Measurements from ENCODE around the gene ARHGAP26. TPM values are rescaled to one million over a fixed set of nuclear protein-coding genes. Genes with fewer than 3 reads are reported as not detected.
"Not testable (repeated sequence)": the region's sequence is repeated elsewhere in the genome, so short reads cannot be mapped to it uniquely, and the experiment has no call there.

ARHGAP26 gene
- total RNA-seq, 1 donor, result 1.7 TPM

DNA sequence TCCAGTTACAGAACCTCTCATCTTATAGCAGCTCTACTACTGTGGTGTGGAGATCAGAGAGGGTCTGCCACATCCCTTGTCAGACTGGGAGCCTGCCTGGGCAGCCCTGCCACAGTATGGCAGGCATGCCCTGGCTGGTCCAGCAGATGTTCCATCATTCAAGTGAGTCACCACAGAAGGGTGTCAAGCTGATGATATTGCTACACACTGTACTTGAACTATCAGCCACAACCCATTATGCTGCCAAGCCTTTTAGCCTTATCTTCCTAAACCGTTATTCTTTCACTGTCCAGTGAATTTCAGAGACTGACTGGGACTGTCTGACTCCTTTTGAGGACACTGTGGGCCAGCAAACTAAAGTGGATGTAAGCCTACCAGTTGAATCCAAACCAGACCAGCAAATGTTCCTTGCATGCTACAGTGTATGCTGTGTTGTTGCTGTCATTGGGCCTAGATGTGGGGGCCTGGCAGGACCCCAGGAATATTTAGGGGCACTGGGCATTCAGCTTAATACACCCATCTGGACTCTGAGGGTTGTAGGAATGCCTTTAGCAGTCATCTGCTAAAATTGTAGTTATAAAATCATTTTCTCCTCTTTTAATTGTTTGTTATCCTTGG is 430.7 kb downstream of the ARHGAP26 start:
- TF ChIP-seq, protein P1, sequence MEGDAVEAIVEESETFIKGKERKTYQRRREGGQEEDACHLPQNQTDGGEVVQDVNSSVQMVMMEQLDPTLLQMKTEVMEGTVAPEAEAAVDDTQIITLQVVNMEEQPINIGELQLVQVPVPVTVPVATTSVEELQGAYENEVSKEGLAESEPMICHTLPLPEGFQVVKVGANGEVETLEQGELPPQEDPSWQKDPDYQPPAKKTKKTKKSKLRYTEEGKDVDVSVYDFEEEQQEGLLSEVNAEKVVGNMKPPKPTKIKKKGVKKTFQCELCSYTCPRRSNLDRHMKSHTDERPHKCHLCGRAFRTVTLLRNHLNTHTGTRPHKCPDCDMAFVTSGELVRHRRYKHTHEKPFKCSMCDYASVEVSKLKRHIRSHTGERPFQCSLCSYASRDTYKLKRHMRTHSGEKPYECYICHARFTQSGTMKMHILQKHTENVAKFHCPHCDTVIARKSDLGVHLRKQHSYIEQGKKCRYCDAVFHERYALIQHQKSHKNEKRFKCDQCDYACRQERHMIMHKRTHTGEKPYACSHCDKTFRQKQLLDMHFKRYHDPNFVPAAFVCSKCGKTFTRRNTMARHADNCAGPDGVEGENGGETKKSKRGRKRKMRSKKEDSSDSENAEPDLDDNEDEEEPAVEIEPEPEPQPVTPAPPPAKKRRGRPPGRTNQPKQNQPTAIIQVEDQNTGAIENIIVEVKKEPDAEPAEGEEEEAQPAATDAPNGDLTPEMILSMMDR (IDR thresholded peaks at IDR 0.05; ENCODE audit: insufficient read depth, low read depth, low read length), result no peak
- DNase-seq (ENCODE audit: low read depth), result peak; percentile 86

DNA sequence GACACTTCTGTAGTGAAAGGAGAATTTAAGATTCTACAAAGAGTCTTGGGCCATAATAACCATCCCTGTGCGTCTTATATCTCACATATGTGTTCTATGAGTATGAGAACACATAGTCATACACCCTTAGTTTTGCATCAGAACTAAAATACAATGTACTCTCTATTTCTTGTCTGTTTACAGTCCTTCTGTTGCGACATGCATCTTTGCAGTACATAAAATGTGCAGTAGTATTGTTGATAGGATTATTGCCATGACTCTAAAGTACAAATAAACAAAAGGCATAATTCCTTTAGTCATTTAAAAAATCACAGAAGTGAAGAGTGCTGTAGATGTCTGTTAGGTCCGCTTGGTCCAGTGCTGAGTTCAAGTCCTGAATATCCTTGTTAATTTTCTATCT is 431.4 kb downstream of the ARHGAP26 start:
- DNase-seq (ENCODE audit: low read depth), result peak; percentile 80
- TF ChIP-seq, protein P1 (IDR thresholded peaks at IDR 0.05; ENCODE audit: insufficient read depth, low read depth, low read length), result no peak
- no peak overlapping the region for H3K4me3 ChIP-seq (ENCODE audit: low read depth, low read length)

More for the DNA sequence above, 430.7 kb downstream of the ARHGAP26 start:
- no peak overlapping the region for H3K4me3 ChIP-seq (ENCODE audit: low read depth, low read length)

DNA sequence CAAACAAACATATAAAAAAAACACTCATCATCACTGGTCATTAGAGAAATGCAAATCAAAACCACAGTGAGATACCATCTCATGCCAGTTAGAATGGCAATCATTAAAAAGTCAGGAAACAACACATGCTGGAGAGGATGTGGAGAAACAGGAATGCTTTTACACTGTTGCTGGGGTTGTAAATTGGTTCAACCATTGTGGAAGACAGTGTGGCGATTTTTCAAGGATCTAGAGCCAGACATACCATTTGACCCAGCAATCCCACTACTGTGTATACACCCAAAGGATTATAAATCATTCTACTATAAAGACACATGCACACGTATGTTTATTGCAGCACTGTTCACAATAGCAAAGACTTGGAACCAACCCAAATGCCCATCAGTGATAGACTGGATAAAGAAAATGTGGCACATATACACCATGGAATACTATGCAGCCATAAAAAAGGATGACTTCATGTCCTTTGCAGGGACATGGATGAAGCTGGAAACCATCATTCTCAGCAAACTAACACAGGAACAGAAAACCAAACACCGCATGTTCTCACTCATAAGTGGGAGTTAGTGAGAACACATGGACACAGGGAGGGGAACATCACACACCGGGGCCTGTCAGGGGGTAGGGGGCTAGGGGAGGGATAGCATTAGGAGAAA is 433.3 kb downstream of the ARHGAP26 start:
- H3K4me3 ChIP-seq (ENCODE audit: low read depth, low read length); DNase-seq (ENCODE audit: low read depth): not testable (repeated sequence)

DNA sequence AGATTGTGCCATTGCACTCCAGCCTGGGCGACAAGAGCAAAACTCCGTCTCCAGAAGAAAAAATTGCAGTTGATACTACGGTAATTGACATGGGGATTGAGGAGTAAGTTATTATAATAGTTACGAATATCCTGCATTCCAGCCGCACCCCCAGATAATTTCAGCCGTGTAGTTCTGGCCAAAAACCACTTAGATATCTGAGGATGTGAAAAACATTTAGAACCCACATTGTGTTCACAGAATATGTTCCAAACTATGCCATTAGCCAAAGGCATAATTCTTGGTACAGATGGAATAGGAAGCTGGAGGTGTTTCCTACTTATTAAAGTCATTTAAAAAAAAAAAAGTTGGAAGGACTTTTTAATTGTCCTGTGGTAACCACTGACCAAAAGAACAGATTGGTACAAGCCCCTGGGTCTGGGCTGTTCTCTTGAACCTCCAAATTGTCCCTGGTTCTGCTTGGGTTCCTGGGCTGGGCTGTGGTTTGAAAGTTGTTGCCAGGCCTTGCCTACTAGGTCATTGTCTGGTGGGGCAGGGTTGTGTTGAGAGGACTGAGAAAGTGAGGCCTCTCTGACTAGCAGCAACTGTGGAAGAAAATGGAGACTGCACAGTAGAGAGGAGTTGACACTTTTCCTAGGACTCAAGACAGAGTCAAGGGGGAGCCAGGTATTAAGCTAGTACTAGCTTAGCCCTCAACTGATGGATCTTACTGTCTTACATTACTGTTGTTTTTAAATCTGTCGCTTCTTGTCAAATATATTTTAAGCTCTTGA is 434.5 kb downstream of the ARHGAP26 start:
- TF ChIP-seq, protein P1 (IDR thresholded peaks at IDR 0.05; ENCODE audit: insufficient read depth, low read depth, low read length), result no peak
- no peak overlapping the region for H3K4me3 ChIP-seq (ENCODE audit: low read depth, low read length)
- DNase-seq (ENCODE audit: low read depth), result no peak

DNA sequence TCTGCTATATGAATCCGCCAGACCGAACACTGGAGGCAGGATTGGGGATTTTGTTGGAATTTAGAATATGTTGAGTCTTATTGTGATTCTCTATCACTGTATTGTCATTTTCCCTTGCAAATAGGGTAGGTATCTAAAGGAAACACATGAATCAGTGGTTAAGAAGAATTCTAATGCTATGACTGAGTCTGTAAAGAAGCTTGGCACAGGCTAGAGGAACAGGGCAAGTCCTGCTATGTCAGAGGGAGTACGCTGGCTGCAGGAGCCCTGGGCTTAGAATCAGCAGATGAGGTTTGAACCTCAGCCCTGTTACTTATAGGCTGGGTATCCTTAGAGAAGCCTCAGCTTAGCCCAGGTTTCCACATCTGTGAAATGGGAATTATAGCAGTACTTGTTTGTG is 435.2 kb downstream of the ARHGAP26 start:
- H3K4me3 ChIP-seq (ENCODE audit: low read depth, low read length), result no peak overlapping the region
- DNase-seq (ENCODE audit: low read depth), result peak; percentile 51
- TF ChIP-seq, protein P1 (IDR thresholded peaks at IDR 0.05; ENCODE audit: insufficient read depth, low read depth, low read length), result no peak

DNA sequence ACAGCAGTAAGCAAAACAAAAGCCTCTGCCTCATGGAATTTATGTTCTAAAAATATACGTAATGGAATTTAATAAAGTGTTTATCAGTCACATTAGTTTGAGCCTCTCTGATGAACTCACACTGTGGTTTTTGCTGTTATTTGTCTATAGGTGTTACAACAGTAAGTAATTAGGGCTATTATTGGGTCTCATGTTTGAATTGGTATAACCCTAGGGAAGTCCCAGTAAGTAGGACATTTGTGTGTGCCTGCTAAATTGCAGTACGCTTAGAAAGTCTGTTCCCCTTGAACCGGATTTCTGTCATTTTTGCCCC is 435.7 kb downstream of the ARHGAP26 start:
- no peak for DNase-seq (ENCODE audit: low read depth)
- no peak overlapping the region for H3K4me3 ChIP-seq (ENCODE audit: low read depth, low read length)
- TF ChIP-seq, protein P1 (IDR thresholded peaks at IDR 0.05; ENCODE audit: insufficient read depth, low read depth, low read length), result no peak
